Non-pigmented ciliary epithelial cell (primary cell): ENCODE results near the gene FAM107B.

Experiments
- DNase-seq: peaks from one replicate; pipeline ENCODE4 v3.0.0-alpha.2; 2010; ENCODE audit warnings: low read depth

The FAM107B gene

DNA sequence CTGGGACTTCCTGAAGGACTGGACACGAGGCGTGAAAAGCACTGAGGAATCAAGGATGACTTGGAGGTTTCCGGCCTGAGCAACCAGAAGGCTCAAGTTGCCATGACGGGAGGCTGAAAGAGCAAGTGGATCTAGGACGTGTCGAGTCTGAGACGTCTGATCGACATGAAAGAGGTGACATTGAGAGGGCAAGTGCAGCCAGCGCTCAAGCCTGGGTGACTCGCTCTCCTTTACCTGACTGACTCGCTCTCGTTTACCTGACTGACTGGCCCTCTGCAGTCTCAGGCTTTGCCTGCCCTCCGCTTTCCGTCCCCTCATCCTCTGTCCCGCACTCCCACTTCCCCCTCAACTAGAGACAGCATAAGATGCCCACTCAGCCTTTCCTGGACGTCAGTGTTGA, 241.4 kb downstream of the FAM107B start:
- DNase-seq: no peak

DNA sequence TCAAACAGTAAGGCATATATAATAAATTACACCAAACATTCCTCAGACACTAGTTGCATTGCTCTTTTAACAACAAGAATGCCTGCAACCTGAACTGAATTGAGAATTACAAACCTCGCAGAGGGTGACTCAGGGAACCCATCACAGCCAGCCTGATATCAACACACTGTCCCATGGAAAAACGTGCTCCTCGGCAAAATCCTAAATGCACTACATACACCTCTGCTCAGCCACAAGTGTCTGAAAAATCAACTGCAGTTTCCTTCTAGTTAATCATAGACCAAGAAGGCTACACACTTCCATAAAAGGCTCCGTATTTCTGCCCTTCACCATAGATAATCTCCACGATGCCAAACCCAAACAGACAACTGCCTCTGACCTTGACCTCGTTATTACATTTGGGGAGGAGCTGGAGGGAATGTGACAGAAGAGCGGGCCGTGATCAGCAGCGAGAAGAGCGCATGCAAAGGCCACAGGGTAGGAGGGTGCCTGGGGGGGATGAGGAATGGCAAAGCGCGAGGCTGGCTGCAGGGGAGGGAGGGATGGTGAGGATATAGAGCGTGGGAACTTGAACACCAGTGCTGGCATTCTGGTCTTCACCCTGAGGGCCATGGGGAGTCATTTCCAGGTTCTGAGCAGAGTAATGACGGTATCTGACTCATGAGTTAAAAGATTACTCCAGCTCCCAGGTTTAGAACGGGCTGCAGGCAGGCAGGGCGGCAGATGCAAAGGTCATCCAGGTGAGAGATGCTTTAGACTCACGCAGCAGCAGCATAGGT, 242.0 kb downstream of the FAM107B start:
- DNase-seq: no peak

DNA sequence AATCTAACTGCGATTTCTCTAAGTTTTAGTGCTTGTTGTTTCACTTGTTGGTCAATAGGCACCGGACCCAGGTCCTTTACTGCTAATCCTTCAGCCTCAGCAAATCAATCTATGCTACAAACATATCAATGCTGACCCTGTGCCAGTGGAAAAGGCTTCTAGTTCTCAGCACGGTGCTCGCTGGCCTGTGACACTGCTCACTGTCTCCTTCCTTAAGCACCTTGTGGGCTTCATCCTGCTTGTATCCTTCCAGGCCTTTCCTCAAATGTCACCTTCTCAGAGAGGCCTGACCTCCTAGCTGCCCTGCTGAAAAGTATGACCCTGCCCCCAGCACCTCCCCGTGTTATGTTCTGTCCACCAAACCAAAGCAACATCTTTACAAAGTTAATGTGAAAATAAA, 242.7 kb downstream of the FAM107B start:
- no peak for DNase-seq

DNA sequence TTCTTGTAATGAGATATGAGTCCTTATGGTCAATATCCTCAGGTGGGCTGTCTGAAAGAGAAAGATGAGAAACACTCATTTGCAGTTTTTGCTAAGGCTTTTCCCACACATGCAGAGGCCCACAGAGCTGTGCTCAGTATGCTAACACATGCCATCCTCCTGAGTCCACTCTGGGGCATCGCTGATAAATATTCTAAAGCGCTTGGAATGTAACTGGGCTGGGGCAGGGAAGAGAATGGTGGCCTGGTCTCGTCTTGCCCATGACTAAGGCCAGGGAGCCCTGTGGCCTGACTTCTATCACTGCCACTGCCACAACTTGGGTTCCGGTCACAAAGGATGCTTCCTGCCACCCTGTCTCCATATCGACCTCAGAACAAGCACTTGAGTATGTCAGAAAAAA, 244.2 kb downstream of the FAM107B start:
- DNase-seq: no peak

DNA sequence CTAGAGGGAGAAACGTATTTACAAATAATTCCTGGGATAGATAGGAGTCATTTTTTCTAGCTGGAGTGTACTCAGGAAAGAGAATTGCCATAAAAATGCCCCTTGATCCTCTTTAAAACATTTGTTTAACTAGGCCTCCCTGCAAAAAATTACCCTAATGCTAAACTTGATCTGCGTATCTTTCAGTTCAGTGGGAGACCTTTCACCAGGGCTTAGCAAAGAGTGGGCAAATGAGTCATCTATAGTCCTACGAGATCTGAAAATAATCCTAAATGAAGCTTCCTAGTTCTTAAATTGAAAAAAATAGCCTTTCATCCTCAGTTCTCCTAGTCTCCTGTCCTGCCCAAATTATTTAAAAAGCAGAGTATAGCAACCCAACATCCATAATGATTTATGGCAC, 245.3 kb downstream of the FAM107B start:
- no peak for DNase-seq

DNA sequence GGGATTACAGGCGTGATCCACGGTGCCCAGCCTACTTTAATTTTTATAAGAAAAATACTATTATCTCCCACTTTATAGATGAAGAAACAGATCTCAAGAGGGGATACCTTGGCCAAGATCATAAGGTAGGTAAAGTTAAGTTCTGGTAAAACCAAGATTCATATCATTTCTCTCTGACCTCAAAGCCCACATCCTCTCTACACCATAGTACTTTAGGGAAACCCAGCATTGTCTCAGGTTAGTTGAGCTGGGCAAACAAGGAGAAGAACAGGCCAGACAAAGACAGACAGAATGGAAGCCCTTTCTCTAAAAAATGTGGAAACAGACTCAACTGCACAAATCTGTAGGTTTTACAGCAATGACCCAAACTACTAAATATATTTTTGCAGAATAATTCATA, 246.2 kb downstream of the FAM107B start:
- no peak for DNase-seq

DNA sequence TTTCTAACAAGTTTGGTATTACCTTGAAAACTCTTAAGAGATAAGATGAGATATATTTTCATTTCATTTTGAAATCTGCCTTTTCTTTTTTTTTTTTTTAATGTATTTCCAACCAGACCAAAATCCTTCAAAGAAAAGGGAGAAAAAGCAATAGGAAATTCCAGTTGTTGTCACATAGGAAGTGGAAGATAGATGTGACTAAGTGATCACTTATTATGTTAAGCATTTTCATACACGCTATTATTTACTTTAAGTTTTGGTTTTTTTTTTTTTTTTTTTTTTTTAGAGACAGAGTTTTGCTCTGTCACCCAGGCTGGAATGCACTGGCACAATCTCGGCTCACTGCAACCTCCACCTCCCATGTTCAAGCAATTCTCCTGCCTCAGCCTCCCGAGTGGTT, 246.8 kb downstream of the FAM107B start:
- no peak for DNase-seq

DNA sequence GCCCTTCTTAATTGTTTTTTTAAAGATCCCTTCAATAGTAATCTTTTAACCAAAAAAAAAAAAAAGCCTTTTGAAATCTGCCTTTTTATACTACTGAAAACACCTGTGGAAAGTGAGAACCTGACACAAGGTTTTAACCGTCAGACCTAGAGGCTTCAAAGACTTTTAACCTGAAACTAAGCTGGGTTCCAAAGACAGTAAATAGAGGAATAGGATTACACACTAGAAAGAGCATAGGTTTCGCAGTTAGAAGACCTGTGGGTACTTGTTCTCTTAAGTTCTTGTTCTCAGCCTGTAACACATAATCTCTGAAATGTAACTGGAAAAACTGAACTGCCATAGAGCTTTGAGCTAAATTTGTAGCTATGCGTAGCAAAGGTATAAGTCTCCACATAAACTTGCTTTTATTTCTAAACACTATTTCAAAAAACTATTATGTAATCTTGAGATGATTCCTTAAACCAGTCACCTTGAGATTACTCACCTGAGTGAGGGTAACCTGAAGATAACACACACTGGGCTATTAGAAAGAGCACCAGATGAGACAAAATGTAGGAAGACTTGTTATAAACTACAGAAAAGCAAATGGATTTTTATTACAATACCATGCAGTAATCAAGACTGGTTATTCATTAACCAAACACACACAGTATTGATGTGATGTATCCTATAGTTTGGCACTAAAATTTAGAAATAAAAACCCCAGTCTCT, 247.4 kb downstream of the FAM107B start:
- DNase-seq: no peak

DNA sequence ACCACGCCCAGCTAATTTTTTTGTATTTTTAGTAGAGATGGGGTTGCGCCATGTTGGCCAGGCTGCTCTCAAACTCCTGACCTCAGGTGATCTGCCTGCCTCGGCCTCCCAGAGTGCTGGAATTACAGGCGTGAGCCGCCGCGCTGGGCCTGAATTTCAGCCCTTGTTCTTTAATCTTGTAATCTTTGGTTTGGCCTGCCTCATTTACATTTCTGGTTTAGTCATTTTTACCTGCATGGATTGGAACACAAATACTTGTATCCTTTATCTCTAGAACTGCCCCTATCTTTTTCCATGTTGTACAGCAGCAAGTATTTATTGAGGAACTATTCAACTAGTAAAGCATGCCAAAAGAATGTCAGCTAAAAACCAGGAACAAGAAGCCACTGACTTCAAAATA, 248.4 kb downstream of the FAM107B start:
- DNase-seq: no peak

DNA sequence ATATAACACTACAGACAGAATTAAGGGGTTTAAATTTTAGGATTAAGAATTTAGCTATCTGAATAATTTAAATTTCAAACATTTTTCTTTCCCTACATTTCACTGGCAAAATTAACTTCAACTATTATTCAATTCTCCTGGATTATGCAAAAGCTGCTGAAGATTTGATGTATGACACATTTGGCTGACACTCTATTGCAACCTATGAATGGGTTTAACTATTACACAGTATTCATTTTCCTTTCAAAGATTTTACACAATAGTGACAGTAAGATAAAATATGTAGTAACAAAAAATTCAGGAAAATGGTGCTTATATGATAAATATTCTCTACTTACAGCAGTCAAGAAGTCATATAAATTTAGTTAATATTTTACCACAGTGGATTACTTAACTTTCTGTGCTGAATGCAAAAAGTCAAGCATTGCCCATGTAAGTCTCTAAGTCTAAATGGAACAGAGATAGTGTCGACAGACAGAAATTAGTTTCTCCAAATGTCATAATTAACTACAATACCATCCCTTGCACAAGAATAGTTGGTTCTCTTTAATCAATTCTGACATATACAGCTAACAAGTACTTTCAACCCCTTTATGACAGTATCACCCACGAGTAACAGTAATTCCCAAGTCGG, 249.9 kb downstream of the FAM107B start:
- DNase-seq: no peak

DNA sequence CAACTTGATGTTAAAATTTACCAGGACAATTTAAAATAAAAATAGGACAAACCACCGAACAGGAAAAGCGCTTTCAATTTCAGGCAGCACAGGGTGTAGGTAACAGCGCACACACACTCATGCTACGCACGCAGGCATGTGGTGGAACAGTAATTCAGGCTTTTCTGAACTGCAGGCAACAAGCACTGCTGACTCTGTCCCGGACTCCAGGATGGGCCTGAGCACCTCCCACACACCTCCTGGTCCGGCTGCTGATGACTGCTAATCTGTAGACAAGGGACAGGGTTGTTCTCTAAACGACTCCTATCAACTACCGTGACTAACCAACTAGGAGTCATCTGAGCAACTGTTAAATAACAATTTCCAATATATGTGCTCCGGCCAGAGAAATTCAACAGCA, 251.4 kb downstream of the FAM107B start:
- no peak for DNase-seq

DNA sequence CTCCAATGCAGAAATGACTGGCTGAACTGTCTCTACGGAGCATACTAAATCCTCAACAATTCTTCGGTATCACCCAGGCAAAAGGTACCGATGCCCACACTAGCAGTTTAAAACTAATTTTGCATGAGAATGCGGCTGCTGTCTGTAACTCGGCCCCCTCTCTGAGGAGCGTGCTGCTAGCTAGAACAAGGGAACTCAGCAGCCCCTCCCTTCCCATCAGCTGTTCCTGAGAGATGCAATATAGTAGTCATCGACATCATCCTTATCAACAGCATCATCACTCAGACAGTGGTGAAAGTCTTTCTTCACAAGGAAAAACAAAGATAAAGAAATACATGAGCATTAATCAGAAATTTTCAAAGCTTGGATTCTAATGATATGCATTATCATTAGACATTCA, 254.9 kb downstream of the FAM107B start:
- no peak for DNase-seq

DNA sequence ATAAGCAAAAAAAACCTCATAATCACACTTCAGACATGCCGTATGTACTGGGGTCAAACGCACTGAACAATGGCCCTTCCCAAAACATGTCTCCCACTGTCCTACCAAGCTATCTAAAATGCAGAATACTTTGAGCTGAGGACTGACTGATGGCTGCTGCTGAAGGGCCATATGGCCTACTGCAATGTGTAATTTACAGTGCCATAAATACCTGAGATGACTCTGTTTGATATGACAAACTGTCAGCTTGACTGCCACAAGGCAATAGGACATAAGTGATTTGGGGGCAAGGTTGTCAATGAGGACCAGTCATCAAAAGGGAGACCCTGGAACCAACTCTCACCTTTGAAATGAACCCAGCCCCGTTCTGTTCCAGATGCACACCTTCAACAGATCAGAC, 256.5 kb downstream of the FAM107B start:
- DNase-seq: no peak

DNA sequence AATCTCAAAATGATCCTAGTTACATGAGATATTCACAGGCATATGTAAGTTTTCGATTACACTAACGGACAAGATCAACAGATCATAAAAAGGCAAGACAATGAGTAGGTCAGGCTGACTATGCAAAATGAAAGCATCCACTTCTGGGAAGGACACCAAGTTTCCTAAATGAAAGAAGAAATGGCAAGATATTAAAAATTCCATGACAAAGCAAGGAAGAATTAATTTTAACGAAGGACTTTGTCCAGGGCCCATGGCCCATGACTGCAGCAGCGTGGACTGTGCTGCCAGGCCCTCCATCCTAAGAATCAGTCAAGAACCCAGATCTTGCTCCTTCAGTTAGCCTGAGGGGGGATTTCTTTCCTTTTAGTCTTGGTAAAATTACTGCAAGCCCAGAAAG, 261.6 kb downstream of the FAM107B start:
- no peak for DNase-seq

DNA sequence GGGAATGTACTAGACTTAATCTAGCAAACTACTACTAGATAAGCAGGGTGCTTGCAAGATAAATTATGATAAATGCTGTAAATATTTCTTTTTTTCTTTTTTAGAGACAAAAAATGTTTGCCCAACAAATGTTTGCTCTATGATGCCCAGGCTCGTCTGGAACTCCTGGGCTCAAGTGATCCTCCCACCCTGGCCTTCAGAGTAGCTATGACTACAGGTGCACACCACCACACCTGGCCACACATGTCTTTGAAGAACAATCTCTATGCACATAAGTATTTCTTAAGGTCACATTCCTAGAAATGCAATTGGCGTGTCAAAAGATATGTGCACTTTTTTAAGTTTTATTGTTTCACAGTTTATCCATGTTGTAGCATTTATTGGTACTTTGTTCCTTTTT, 264.4 kb downstream of the FAM107B start:
- DNase-seq: no peak

DNA sequence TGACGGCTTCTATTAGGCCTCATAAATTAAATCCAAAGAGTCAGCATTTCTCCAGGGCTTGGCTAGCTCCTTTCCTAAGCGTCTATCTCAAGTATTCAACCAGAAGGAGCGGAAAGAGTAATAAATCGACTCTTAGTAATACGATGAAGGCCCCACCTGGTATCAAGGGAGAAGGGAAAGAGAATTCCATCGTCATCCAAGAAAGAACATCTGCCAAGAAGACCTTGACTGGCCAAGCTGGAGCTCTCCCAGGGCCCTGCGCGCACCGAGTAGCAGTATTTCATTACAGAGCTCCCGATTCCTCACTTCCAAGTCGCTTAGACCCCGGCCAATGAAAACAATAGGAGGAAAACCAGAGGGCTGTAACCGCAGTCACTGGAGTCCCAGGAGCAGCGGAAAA, 266.0 kb downstream of the FAM107B start:
- no peak for DNase-seq

DNA sequence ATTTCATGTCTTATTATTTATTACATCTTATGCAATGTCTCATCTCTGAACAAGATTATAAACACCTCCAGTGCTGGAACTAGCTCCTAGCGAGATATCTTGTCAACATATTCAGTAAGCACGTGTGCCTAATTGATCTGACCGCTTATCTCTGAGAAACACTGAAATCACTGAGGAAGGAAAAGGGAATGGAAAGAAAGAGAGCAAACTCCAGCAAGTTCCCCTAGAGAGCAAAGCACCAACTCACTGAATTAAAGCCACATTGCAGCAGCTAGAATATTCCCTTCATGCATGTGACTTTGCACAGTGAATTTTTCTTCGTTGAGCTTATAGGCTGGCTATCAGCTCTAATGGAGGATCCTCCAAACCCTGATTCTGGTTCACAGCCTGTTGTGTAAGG, 266.9 kb downstream of the FAM107B start:
- DNase-seq: no peak

DNA sequence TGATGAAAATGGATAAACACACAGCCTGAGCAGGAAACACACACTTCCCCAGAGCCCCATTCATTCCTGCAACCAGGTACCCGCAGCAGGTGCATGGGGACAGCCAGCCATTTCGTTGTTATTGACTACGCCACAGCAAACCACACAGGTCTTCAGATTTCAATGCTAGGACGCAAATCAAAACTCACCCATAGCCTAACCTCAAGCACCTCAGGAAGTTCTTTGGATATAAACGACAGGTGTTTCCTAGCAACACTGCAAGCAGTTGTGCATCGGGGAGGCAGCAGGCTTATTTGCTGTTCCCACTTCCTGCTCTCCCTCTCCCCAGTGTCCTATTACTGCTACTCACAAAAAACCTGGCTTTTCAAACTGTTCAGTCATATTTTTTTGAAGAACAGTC, 267.5 kb downstream of the FAM107B start:
- DNase-seq: no peak

DNA sequence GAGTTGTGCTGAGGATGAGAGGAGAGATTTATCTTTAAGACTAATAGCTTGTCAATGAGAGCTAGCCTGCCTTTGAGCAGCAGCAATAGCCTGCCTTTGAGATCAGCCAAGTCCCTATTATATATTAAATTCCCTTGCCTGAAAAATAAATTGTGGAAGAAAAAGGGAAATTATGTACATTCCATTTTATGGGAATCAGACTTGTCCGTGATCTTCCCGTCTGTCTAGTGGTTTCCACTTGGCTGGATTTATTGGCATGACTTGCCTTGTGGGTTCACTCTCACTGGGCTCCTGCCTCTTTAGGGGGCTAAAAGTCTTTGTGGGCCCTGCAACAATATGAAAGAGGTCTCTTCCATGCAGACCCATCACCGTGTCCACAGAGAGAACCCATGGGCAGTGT, 272.3 kb downstream of the FAM107B start:
- DNase-seq: no peak

DNA sequence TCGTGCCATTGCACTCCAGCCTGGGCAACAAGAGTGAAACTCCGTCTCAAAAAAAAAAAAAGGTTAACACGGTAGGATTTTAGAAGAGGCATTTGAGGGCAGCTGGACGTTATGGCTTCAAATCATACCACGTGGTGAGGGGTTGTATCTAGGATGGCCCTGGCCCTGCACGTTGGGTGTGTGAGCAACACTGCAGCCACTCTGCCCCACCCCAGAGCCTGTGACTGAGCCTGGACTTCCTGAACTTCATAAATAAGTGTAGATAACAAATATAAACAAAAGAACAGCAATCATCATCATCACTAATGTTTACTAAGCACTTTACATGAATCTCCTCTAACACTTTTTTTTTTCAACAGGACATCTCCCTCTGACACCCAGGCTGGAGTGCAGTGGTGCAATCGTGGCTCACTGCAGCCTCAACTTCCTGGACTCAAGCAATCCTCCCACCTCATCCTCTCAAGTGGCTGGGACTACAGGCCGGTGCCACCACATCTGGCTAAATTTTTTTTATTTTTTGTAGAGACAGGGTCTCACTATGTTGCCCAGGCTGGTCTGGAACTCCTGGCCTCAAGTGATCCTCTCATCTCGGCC, 274.4 kb downstream of the FAM107B start:
- DNase-seq: no peak

DNA sequence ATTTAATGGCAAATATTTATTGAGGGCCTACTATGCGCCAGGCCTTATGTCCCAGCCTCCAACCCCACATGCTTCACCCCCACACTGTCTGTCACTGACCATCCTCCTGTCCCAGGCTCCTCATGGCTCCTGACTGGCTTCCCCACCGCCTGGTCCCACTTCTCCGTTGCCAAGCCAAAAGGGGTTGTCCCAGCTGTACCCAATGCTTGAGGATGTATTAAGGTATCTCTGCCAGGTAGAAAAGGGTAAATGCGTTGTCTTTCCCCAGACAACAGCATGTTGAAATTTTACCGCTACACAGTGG, 275.1 kb downstream of the FAM107B start:
- no peak for DNase-seq

DNA sequence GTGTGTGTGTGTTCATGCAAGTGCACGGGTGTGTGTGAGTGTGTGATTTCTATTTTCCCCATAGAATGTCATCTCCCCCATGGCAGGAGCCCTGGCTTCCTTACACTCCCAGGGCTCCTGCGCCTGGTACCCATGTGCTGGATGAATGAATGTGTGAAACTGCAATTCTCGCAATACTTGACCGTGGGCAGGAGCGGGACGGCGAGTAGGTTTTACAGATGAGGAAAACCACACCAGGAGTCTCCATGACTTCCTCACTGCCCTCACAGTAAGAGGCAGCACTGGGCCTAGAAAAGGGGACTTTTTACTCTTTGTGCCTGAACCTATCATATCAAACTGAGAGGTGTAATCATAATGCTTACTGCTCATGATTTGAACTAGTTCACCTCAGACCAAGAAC, 276.4 kb downstream of the FAM107B start:
- no peak for DNase-seq

DNA sequence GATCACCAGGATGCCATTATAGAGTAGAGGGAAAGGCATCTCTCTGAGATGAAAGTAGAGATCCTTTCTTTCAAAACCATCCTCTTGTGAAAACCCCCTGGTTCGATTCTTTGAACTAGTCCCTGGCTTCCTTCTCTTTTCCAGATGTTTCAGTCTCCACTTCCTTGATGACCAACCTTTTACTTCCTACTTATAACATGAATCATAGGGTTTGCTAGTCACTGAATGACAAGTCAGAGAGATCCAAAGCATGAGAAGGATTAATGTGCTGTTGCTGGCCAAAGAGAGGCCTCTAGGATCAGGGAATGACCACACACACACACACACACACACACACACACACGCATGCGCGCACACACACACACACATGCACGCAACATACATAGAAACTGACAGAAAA, 282.9 kb downstream of the FAM107B start:
- DNase-seq: no peak
